SK-N-MC (cell line): Measurements from ENCODE around the gene SOD3.
A peak's percentile ranks its signal among the peaks of the same experiment; 100 is the strongest.

Source experiments
- DNase-seq: peaks from one replicate; pipeline ENCODE4 v3.0.0-alpha.2; 2011; ENCODE audit warnings: low read depth, low spot score
- H3K27ac ChIP-seq: fragments of 200-600 bp; sonication (generic); 2 replicates; pipeline ENCODE4 v1.5.1; 2016; ENCODE audit warnings: mixed run types
- H3K36me3 ChIP-seq: fragments of 200-600 bp; sonication (generic); 2 replicates; pipeline ENCODE4 v1.6.1; 2017; ENCODE audit warnings: antibody characterized with exemption, low read length, mixed read lengths; ENCODE audit not compliant: insufficient read depth
- H3K4me3 ChIP-seq: fragments of 200-600 bp; sonication (generic); 2 replicates; pipeline ENCODE4 v1.5.1; 2016
- H3K9ac ChIP-seq: fragments of 200-600 bp; sonication (generic); 2 replicates; pipeline ENCODE4 v1.8.0; 2017; ENCODE audit warnings: mixed run types, mixed read lengths; ENCODE audit not compliant: insufficient read length
- H3K9me3 ChIP-seq: fragments of 200-600 bp; sonication (generic); 2 replicates; pipeline ENCODE4 v1.6.1; 2017; ENCODE audit warnings: low read depth, mild to moderate bottlenecking, antibody characterized with exemption, low read length, moderate library complexity, mixed read lengths
- EZH2 ChIP-seq: fragments of 200-600 bp; sonication (generic); IDR thresholded peaks from one replicate; pipeline ENCODE4 v1.6.1; 2017; ENCODE audit warnings: antibody characterized with exemption
- FOXP2 ChIP-seq: optimal IDR thresholded peaks from 2 replicates; pipeline ENCODE3; 2011; ENCODE audit warnings: mild to moderate bottlenecking, moderate library complexity; ENCODE audit not compliant: insufficient read depth; ENCODE audit errors: extremely low read length, control extremely low read depth
- POLR2AphosphoS5 ChIP-seq: IDR thresholded peaks from 2 replicates; pipeline ENCODE4 v1.6.1; 2012; ENCODE audit warnings: mild to moderate bottlenecking, low read depth, low read length, borderline replicate concordance

Gene SOD3

DNA sequence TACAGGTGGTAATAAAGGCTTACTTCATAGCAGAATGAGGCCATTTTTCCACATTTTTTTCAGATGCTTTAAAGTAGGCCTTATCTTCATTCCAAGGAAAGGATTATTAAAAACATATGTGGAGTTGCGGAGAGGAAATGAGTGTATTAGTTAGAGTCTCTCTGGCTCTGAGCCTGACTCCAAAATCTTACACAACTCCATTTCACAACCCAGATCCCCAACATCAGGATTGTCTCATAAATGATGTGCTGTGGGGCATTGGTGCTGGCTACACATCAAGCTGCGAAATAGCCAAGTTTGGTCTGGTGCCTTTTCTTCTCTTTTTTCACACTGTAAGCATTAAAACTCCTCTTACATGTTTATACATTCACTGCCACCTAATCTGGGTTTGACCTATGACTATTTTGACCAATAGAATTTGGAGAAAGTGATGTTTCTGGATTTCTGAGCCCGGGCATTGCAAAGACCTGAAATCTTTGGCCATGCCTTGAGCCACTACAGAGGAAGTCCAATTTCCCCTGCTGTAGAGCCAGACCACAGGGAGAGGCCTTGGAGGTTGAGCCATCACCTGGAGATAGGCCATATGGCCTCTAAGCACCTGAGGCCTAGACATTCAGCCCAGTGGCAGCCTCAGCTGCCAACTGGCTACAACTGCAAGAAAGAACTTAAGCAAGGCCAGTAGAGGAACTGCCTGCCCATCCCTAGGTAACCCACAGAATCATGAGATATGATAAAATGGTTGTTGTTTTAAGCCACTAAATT is 16.7 kb upstream of the SOD3 start:
- Histone ChIP-seq H3K4me3 (peak overlapping the region; percentile 68), H3K9ac (no peak overlapping the region), H3K36me3 (no peaks in the 10 kb centered on the region), H3K9me3 (no peaks in the 10 kb centered on the region), H3K27ac (peak overlapping the region; percentile 92)
- no peak; the same call in 1 of the 2 replicates for TF ChIP-seq POLR2AphosphoS5
- TF ChIP-seq EZH2 = no peak
- no peak for TF ChIP-seq FOXP2
- DNase-seq = peak; percentile 84

DNA sequence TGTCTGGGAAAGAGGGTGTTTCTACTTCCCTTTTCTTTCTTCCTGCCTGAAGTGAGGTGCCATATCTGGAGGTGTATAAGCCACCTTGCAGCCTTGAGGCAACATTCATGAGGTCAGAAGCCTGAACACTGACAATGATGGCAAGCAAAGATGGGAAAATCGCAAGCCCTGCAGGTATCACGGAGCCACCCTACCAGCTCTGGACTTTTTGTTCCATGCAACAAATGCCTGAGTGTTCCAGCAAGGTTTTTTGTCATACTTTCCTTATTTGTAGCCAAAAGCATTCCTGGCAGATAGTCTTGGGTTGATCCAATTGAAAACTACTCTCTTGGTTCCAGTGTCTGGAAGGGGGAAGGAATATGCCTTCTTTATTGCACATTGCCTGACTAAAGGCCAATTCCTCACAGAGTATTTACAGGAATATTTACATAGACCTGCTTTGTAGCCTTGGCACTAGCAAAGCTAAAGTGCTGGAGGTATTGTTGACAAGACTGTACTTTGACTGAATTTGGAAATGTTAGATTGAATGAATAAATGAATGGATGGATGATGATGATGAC is 14.4 kb upstream of the SOD3 start:
- no peak for DNase-seq
- H3K27ac ChIP-seq = no peak overlapping the region

DNA sequence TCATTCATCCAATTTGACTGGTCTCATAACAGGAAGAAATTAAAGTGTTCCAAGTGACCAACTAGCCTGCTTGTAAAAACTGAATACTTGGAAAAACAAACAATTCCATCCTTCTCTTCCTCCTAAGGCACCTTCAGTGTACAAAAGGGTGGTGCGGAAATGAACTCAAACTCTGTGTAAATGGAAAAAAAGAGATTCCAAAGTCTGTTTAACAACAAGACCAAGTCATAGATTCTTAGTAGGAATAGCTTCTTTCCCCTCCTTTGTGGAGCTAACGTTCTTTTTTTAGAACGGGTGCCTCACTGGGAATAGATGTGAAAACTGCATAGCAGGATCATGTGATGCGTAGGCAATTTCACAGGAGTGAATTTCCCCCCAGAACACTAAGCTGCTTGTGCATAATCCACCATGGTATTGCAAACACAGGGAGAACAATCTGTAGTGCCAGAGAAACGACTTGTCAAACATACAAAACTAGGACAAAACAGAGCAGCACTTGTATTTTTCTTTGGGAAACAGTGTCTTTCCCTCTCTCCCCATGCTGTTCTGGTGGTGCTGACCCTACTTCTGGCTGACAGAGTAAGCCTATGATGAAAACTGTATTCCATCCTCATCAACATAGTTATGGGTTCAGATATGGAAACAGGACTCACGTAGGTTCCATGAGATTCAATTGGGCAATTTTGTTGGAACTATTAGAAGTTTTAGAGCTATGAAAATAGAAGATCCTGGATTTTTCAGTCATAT is 13.2 kb upstream of the SOD3 start:
- H3K9ac ChIP-seq = no peak overlapping the region
- no peaks in the 10 kb centered on the region for H3K36me3 ChIP-seq
- H3K4me3 ChIP-seq = no peak overlapping the region
- no peak for DNase-seq
- H3K27ac ChIP-seq = no peak overlapping the region
- H3K9me3 ChIP-seq = no peaks in the 10 kb centered on the region
- TF ChIP-seq EZH2 (no peak), POLR2AphosphoS5 (no peak), FOXP2 (no peak)

More for the DNA sequence above, 14.4 kb upstream of the SOD3 start:
- no peak overlapping the region for H3K9ac ChIP-seq
- no peaks in the 10 kb centered on the region for H3K36me3 ChIP-seq
- no peak for TF ChIP-seq POLR2AphosphoS5
- TF ChIP-seq EZH2 = no peak
- no peak for TF ChIP-seq FOXP2
- H3K9me3 ChIP-seq = no peaks in the 10 kb centered on the region
- H3K4me3 ChIP-seq = no peak overlapping the region

DNA sequence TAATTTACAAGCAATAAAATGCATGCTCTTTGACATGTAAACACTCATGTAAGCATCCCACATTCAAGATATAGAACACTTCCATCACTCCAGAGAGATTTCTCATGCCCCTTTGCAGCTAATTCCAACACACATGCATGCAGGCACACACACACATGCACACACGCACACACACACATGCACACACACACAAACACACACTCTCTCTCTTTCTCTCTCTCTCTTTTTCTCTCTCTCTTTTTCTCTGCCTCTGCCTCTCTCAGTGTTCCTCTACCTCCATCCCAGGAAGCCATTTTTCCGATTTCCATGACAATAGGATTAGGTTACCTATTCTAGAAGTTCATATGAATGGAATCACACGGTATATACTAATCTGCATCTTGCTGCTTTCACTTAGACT is 11.9 kb upstream of the SOD3 start:
- Histone ChIP-seq H3K36me3 (no peaks in the 10 kb centered on the region), H3K27ac (no peak overlapping the region), H3K9ac (no peak overlapping the region), H3K4me3 (no peak overlapping the region), H3K9me3 (no peaks in the 10 kb centered on the region)
- no peak for DNase-seq
- no peak for TF ChIP-seq EZH2
- no peak for TF ChIP-seq FOXP2
- TF ChIP-seq POLR2AphosphoS5 = no peak

DNA sequence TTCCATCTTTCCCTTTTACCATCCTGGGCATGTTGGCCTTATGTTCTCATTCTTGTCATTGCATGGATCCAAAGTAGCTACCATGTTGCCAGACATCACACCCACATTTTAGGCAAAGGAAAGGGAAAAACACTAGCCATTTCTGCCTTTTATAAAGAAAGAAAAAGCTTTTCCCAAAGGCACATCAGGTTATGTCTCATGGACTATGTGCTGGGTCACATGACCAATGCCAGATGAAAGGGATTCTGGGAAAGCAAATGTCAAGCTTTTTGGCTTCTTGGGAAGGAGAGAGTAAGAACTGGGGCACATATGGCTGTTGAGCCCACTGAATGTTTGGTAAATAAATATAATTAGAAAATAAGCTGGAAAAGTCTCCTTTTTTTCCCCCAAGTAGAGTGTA is 4.3 kb upstream of the SOD3 start:
- no peak overlapping the region for H3K27ac ChIP-seq
- no peaks in the 10 kb centered on the region for H3K9me3 ChIP-seq
- TF ChIP-seq POLR2AphosphoS5 (no peak), EZH2 (no peak), FOXP2 (no peak)
- H3K9ac ChIP-seq = no peak overlapping the region
- no peak overlapping the region for H3K4me3 ChIP-seq
- DNase-seq = no peak
- no peaks in the 10 kb centered on the region for H3K36me3 ChIP-seq

- H3K27ac ChIP-seq = no peak overlapping the region
- H3K9ac ChIP-seq = no peak overlapping the region
- no peaks in the 10 kb centered on the region for H3K36me3 ChIP-seq
- DNase-seq = no peak
- TF ChIP-seq POLR2AphosphoS5 (no peak), FOXP2 (no peak), EZH2 (no peak)
- no peak overlapping the region for H3K4me3 ChIP-seq
- no peaks in the 10 kb centered on the region for H3K9me3 ChIP-seq
These were observed 2.8 kb upstream of the SOD3 start for GRCh38 chr4:24792552-24792951.

DNA sequence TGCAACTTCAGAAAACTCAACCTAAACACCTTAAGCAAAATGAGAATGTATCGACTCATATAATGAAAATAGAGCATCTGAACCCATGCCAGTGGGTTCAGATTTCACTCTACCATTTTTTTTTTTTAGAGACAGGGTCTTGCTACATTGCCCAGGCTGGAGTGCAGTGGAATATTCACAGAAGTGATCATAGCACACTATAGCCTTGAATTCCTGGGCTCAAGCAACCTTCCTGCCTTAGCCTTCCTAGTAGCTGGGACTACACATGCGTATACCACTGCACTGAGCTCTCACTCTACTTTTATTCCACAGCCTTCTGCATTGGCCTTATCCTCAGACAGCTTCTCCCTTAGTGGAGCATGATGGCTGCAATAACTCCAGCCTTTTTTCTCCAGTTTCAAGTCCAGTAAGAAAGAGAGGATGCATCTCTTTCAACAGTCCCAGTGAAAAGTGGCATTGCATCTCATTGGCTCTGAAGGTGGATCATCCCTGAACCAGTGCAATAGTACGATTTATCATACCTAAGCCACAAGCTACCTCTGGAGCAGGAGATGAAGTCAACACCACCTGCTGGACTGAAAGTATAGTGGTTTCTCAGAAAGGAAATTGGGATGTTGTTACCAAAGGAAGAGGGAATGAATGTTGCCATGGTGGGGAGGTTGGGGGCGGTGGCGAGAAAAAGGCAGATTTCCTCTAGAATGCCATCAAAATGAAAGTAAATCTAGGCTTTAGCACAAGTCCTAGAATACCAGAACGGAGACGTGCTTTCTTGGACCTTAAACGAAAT is 2.0 kb upstream of the SOD3 start:
- H3K36me3 ChIP-seq = no peaks in the 10 kb centered on the region
- no peak overlapping the region for H3K9ac ChIP-seq
- no peak for DNase-seq
- H3K27ac ChIP-seq = no peak overlapping the region
- H3K9me3 ChIP-seq = no peaks in the 10 kb centered on the region
- H3K4me3 ChIP-seq = no peak overlapping the region
- no peak for TF ChIP-seq FOXP2
- TF ChIP-seq POLR2AphosphoS5 = no peak
- no peak for TF ChIP-seq EZH2

DNA sequence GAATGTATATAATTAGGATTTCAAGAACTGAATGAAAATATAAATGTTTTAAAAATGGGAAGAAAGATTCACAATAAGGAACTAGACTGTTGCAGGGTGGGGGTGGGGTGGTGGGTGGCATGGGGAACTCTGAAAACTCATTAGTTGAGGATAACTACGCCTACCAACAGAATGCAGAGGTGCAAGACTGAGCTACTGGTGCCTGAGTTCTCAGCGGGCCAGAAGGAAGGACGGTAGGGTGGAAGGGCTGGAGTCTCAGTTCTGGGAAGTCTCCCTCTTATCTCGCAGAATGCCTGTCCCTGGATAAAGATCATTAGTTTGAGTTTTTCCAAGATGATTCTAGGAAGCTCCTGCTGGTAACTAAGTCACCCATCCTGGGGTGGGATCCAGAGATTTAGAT is 1.3 kb upstream of the SOD3 start:
- Histone ChIP-seq H3K9me3 (no peaks in the 10 kb centered on the region), H3K36me3 (no peaks in the 10 kb centered on the region), H3K4me3 (no peak overlapping the region), H3K9ac (no peak overlapping the region), H3K27ac (no peak overlapping the region)
- no peak for TF ChIP-seq FOXP2
- TF ChIP-seq POLR2AphosphoS5 = no peak
- no peak for TF ChIP-seq EZH2
- DNase-seq = no peak
